ENCODE data around the gene SZRD1. TPM values are rescaled to one million over a fixed set of nuclear protein-coding genes. Genes with fewer than 3 reads are reported as not detected.

Gene SZRD1
- total RNA-seq, 1 experiment from 2014 or later, result 113 TPM

DNA sequence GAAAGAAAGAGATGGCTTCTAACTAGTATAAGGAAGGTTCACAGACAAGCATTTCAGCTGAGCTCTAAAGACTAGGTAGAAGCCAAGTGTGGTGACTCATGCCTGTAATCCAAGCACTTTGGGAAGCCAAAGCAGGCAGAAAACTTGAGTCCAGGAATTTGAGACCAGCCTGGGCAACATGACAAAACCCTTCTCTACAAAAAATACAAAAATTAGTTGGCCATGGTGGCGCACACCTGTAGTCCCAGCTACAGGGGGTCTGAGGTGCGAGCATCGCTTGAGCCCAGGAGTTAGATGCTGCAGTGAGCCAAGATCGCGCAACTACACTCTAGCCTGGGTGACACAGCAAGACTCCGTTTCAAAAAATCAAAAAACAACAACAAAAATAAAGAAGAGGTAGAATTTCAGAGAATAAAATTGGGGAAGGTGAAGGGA, 42.6 kb upstream of the SZRD1 start:
- ChIA-PET POLR2A (interaction anchor here (0.6 kb wide), 1 partner anchor 37 kb away, joined by 10 read pairs; no protein-coding TSS in a partner anchor), CTCF (no interaction called here)
- no peaks in the 10 kb centered on the region for H3K4me1 Mint-ChIP-seq
- no peak for TF ChIP-seq ZNF138 (CRISPR knock-in tag; conservative IDR thresholded peaks at IDR 0.05)
- no peaks in the 10 kb centered on the region for H3K9me3 Mint-ChIP-seq
- no peaks in the 10 kb centered on the region for H3K27me3 Mint-ChIP-seq (ENCODE audit: low read depth)
- DNase-seq (ENCODE audit: low spot score) (no peak), ATAC-seq (no peak)
- H3K27ac Mint-ChIP-seq, result no peak overlapping the region
- peaks cover 4% of the 10 kb centered on the region; the same call in 1 of the 2 replicates for H3K36me3 Mint-ChIP-seq
- no peak overlapping the region for H3K4me3 Mint-ChIP-seq

DNA sequence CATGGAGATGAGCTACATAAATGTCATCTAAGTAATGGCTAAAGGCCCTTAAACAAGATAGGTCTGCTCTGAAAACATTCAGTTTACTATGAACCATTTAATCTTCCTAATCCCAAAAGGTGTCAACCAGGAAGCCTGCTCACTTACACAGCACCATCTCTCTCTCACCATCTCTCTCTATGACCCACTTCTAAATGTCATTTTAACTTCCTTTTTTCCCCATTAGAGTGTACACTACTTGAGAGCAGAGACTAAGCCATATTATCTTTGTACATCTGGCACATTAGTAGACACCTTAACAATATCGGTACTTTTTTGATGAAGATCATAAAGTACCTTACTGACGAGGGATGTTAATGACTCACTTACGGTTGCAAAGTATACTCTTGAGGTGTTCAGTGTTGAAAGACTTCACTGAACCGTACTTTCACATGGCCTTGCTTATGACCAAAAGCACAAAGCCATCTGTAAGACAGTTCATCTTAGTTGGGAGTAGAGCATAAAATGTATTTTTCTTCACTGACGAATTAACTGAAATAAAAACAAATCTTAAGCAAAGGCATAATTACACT, 40.1 kb upstream of the SZRD1 start:
- POLR2A ChIA-PET, result no interaction called here
- ATAC-seq, result no peak
- no peaks in the 10 kb centered on the region for H3K9me3 Mint-ChIP-seq
- H3K36me3 Mint-ChIP-seq, result peaks cover 4% of the 10 kb centered on the region; the same call in 1 of the 2 replicates
- H3K4me3 Mint-ChIP-seq, result no peak overlapping the region
- DNase-seq (ENCODE audit: low spot score), result no peak
- H3K4me1 Mint-ChIP-seq, result no peaks in the 10 kb centered on the region
- CTCF ChIA-PET, result no interaction called here
- H3K27me3 Mint-ChIP-seq (ENCODE audit: low read depth), result no peaks in the 10 kb centered on the region
- peak overlapping the region; percentile 68; the same call in 1 of the 2 replicates for H3K27ac Mint-ChIP-seq
- TF ChIP-seq ZNF396 (CRISPR knock-in tag; IDR thresholded peaks at IDR 0.05; ENCODE audit: borderline replicate concordance) (no peak), MXD4 (CRISPR knock-in tag; IDR thresholded peaks at IDR 0.05; ENCODE audit: borderline replicate concordance) (no peak), ETV6 (CRISPR knock-in tag; IDR thresholded peaks at IDR 0.05) (no peak), ZNF416 (CRISPR knock-in tag; IDR thresholded peaks at IDR 0.05) (no peak), ZNF671 (CRISPR knock-in tag; IDR thresholded peaks at IDR 0.05) (no peak), GTF2I (CRISPR knock-in tag; conservative IDR thresholded peaks at IDR 0.05) (no peak), ESRRA (CRISPR knock-in tag; IDR thresholded peaks at IDR 0.05; ENCODE audit: borderline replicate concordance) (no peak), HMGA2 (CRISPR knock-in tag; IDR thresholded peaks at IDR 0.05) (no peak), RORB (CRISPR knock-in tag; IDR thresholded peaks at IDR 0.05) (no peak), ZNF138 (CRISPR knock-in tag; conservative IDR thresholded peaks at IDR 0.05) (no peak), NFYB (CRISPR knock-in tag; conservative IDR thresholded peaks at IDR 0.05; ENCODE audit: low read depth) (no peak), ZNF423 (CRISPR knock-in tag; IDR thresholded peaks at IDR 0.05) (no peak), CREM (CRISPR knock-in tag; IDR thresholded peaks at IDR 0.05) (no peak), NFE2L1 (CRISPR knock-in tag; IDR thresholded peaks at IDR 0.05) (no peak), ZBTB21 (CRISPR knock-in tag; IDR thresholded peaks at IDR 0.05; ENCODE audit: borderline replicate concordance) (no peak)
- TF ChIP-seq, protein P1, sequence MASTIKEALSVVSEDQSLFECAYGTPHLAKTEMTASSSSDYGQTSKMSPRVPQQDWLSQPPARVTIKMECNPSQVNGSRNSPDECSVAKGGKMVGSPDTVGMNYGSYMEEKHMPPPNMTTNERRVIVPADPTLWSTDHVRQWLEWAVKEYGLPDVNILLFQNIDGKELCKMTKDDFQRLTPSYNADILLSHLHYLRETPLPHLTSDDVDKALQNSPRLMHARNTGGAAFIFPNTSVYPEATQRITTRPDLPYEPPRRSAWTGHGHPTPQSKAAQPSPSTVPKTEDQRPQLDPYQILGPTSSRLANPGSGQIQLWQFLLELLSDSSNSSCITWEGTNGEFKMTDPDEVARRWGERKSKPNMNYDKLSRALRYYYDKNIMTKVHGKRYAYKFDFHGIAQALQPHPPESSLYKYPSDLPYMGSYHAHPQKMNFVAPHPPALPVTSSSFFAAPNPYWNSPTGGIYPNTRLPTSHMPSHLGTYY (CRISPR knock-in tag; IDR thresholded peaks at IDR 0.05), result no peak
- TF ChIP-seq, protein P2, sequence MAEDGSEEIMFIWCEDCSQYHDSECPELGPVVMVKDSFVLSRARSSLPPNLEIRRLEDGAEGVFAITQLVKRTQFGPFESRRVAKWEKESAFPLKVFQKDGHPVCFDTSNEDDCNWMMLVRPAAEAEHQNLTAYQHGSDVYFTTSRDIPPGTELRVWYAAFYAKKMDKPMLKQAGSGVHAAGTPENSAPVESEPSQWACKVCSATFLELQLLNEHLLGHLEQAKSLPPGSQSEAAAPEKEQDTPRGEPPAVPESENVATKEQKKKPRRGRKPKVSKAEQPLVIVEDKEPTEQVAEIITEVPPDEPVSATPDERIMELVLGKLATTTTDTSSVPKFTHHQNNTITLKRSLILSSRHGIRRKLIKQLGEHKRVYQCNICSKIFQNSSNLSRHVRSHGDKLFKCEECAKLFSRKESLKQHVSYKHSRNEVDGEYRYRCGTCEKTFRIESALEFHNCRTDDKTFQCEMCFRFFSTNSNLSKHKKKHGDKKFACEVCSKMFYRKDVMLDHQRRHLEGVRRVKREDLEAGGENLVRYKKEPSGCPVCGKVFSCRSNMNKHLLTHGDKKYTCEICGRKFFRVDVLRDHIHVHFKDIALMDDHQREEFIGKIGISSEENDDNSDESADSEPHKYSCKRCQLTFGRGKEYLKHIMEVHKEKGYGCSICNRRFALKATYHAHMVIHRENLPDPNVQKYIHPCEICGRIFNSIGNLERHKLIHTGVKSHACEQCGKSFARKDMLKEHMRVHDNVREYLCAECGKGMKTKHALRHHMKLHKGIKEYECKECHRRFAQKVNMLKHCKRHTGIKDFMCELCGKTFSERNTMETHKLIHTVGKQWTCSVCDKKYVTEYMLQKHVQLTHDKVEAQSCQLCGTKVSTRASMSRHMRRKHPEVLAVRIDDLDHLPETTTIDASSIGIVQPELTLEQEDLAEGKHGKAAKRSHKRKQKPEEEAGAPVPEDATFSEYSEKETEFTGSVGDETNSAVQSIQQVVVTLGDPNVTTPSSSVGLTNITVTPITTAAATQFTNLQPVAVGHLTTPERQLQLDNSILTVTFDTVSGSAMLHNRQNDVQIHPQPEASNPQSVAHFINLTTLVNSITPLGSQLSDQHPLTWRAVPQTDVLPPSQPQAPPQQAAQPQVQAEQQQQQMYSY (CRISPR knock-in tag; IDR thresholded peaks at IDR 0.05), result no peak
- TF ChIP-seq, protein P3, sequence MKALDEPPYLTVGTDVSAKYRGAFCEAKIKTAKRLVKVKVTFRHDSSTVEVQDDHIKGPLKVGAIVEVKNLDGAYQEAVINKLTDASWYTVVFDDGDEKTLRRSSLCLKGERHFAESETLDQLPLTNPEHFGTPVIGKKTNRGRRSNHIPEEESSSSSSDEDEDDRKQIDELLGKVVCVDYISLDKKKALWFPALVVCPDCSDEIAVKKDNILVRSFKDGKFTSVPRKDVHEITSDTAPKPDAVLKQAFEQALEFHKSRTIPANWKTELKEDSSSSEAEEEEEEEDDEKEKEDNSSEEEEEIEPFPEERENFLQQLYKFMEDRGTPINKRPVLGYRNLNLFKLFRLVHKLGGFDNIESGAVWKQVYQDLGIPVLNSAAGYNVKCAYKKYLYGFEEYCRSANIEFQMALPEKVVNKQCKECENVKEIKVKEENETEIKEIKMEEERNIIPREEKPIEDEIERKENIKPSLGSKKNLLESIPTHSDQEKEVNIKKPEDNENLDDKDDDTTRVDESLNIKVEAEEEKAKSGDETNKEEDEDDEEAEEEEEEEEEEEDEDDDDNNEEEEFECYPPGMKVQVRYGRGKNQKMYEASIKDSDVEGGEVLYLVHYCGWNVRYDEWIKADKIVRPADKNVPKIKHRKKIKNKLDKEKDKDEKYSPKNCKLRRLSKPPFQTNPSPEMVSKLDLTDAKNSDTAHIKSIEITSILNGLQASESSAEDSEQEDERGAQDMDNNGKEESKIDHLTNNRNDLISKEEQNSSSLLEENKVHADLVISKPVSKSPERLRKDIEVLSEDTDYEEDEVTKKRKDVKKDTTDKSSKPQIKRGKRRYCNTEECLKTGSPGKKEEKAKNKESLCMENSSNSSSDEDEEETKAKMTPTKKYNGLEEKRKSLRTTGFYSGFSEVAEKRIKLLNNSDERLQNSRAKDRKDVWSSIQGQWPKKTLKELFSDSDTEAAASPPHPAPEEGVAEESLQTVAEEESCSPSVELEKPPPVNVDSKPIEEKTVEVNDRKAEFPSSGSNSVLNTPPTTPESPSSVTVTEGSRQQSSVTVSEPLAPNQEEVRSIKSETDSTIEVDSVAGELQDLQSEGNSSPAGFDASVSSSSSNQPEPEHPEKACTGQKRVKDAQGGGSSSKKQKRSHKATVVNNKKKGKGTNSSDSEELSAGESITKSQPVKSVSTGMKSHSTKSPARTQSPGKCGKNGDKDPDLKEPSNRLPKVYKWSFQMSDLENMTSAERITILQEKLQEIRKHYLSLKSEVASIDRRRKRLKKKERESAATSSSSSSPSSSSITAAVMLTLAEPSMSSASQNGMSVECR (CRISPR knock-in tag; IDR thresholded peaks at IDR 0.05; ENCODE audit: borderline replicate concordance), result no peak
- TF ChIP-seq, protein P4, sequence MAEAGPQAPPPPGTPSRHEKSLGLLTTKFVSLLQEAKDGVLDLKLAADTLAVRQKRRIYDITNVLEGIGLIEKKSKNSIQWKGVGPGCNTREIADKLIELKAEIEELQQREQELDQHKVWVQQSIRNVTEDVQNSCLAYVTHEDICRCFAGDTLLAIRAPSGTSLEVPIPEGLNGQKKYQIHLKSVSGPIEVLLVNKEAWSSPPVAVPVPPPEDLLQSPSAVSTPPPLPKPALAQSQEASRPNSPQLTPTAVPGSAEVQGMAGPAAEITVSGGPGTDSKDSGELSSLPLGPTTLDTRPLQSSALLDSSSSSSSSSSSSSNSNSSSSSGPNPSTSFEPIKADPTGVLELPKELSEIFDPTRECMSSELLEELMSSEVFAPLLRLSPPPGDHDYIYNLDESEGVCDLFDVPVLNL (CRISPR knock-in tag; IDR thresholded peaks at IDR 0.05; ENCODE audit: borderline replicate concordance, low read depth), result no peak
- TF ChIP-seq, protein P5, sequence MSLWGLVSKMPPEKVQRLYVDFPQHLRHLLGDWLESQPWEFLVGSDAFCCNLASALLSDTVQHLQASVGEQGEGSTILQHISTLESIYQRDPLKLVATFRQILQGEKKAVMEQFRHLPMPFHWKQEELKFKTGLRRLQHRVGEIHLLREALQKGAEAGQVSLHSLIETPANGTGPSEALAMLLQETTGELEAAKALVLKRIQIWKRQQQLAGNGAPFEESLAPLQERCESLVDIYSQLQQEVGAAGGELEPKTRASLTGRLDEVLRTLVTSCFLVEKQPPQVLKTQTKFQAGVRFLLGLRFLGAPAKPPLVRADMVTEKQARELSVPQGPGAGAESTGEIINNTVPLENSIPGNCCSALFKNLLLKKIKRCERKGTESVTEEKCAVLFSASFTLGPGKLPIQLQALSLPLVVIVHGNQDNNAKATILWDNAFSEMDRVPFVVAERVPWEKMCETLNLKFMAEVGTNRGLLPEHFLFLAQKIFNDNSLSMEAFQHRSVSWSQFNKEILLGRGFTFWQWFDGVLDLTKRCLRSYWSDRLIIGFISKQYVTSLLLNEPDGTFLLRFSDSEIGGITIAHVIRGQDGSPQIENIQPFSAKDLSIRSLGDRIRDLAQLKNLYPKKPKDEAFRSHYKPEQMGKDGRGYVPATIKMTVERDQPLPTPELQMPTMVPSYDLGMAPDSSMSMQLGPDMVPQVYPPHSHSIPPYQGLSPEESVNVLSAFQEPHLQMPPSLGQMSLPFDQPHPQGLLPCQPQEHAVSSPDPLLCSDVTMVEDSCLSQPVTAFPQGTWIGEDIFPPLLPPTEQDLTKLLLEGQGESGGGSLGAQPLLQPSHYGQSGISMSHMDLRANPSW (CRISPR knock-in tag; conservative IDR thresholded peaks at IDR 0.05; ENCODE audit: low read depth), result no peak

Measured in WTC11 (cell line).